Heart left ventricle (tissue), 13 donors: ENCODE results near the gene AWAT2.

ENCODE experiments used
- CTCF ChIP-seq, 12 donors: fragments of 200-600 bp; sonication (generic) in 4 of 12; IDR thresholded peaks; one replicate each; pipeline versions ENCODE4 v1.5.0 to v1.8.0; 2018 to 2022; ENCODE audit warnings: antibody characterized with exemption in 12 of 12, mild to moderate bottlenecking in 5 of 12
- POLR2A ChIP-seq, 2 donors: fragments of 450-650 bp; IDR thresholded peaks; one replicate each; pipeline ENCODE4 v1.6.1; 2017; ENCODE audit warnings: antibody characterized with exemption in 2 of 2, mild to moderate bottlenecking in 2 of 2, moderate library complexity in 2 of 2
- donor health status: ischemic (EF 13 %, LVEDD 7.1; RV severe dilation, severe dysfunction).
- donor health status: DM: no; HTN: yes; CAD: no.
- donor health status: DM: no; HTN: no; CAD: no.
- donor health status: ischemic (EF 25% LVEDD 6.9; RV normal size, moderate dysfunction).
- donor health status: ischemic (EF 25% LVEDD 5.7; RV mildly dilated, moderate dysfunction).
- donor health status: ischemic (EF 35%, LVEDD 5.7; RV mildly dilated, moderate dysfunction).
- donor health status: nonischemic (EF 11% LVEDD 7.7; RV severe dilation, severe dysfunction).
- donor health status: DM: yes; HTN: yes; CAD: no.
- donor health status: PGD.
- donor health status: ischemic (EF 29% LVEDD 5.4; RV normal size, mild dysfunction).
- donor health status: nonischemic (EF 23%, LVEDD 6.1; RV moderate dilation, normal function).

GRCh38 chrX:70025464-70025863, 24.3 kb downstream of the AWAT2 start:
- TF ChIP-seq CTCF (IDR thresholded peaks at IDR 0.05) (no peak), POLR2A (IDR thresholded peaks at IDR 0.05) (no peak)
